Activated CD8-positive, alpha-beta memory T cell treated with anti-CD3 and anti-CD28 coated beads, Interleukin-2, amount 50 U/mL, for 4 hours (primary cell): ENCODE results near the gene ZNF628.
"Not testable (repeated sequence)": the region's sequence is repeated elsewhere in the genome, so short reads cannot be mapped to it uniquely, and the experiment has no call there.

Source experiments
- DNase-seq: peaks from one replicate; pipeline ENCODE4 v3.0.0-alpha.2; 2020

Gene ZNF628

GRCh38 chr19:55476100-55476775 lies at the start of gene ZNF628:
Gene ZNF628, plus strand, starts transcription at chr19:55476617. Its CDS starts 3,294 bp downstream, at chr19:55479911.
- peak; percentile 99 for DNase-seq

GRCh38 chr19:55431183-55431582 lies 45.2 kb upstream of the ZNF628 start:
- DNase-seq = no peak

DNA sequence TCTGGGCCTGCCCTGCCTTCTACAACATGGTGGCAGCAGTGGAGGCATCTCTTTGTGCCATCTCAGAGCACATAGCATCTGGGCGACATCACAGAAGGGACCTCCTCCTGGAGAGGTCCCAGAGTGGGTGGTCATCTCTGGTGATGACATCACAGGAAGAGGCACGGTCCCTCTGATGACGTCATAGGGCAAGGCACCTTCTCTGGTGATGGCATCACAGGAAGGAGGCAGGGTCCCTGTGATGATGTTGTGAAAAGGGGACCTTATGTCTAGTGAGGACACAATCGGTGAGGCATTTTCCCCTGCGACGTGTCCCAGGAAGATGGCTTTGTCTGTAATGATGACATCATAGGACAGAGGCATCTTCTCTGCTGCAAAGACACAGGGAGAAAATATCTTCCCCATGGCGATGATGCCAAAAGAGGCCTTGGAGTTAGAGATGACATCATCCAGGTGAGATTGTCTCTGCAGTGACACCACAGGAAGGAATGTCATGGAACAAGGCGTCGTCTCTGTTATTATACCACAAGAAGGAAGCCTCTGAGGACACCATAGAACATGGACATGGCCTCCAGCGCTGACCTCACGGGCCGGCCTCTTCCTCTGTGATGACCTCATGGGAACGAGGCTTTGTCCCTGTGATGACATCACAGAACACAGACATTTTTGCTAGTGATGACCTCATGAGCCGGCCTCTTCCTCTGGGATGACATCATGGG lies 44.0 kb upstream of the ZNF628 start:
- no peak for DNase-seq

- no peak for DNase-seq
These were observed 43.1 kb upstream of the ZNF628 start for GRCh38 chr19:55433292-55433691.

DNA sequence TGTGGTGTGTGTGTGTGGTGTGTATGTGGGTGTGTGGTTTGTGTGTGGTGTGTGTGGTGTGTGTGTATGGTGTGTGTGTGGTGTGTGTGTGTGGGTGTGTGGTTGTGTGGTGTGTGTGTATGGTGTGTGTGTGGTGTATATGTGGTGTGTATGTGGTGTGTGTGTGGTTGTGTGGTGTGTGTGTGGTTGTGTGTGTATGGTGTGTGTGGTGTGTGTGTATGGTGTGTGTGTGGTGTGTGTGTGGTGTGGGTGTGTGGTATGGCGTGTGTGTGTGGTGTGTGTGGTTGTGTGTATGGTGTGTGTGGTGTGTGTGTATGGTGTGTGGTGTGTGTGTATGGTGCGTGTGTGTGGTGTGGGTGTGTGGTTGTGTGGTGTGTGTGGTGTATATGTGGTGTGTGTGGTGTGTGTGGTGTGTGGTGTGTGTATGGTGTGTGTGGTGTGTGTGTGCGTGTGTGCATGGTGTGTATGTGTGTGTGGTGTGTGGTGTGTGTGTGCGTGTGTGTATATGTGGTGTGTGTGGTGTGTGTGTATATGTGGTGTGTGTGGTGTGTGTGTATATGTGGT lies 42.0 kb upstream of the ZNF628 start:
- DNase-seq = no peak

- DNase-seq = no peak
These were observed 41.4 kb upstream of the ZNF628 start for GRCh38 chr19:55435020-55435419.

- DNase-seq = no peak
These were observed 39.6 kb upstream of the ZNF628 start for GRCh38 chr19:55436847-55437246.

- no peak for DNase-seq
These were observed 39.0 kb upstream of the ZNF628 start for GRCh38 chr19:55437410-55437809.

- no peak for DNase-seq
These were observed 37.4 kb upstream of the ZNF628 start for GRCh38 chr19:55439052-55439451.

GRCh38 chr19:55440411-55441105 lies 35.9 kb upstream of the ZNF628 start:
- DNase-seq = no peak

GRCh38 chr19:55441319-55441691 lies 35.1 kb upstream of the ZNF628 start:
- DNase-seq = no peak

DNA sequence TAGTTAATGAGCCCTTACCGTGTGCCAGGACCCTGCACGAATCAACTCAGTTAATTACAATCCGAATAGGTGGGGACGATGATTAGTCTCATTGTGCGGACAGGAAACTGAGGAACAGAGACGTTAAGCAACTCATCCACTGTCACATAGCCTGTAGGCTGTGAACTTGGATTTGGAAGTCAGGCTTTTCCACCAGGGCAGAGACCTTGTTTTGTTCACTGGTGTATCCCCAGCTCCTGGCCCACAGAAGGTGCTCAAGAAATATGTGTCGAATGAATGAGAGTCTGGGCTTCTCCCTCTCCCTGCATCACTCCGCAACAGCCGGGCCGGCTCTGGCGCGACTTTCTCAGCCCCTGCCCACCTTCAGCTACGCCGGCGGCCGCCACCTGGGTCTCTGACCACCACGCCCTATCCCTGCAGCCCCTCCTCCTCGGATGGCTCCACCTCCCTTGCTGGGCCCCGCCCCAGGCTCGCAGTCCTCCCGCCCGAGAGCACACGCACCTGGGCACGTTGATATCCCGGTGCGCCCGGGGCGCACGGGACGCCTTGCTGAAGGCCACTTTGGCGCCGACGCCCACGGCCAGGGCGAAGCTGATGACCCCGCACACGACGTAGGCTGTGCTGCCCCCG lies 34.6 kb upstream of the ZNF628 start:
- no peak for DNase-seq

GRCh38 chr19:55442372-55442961 lies 34.0 kb upstream of the ZNF628 start:
- DNase-seq = no peak

- no peak for DNase-seq
These were observed 33.2 kb upstream of the ZNF628 start, which contains the start of gene SHISA7 for GRCh38 chr19:55443045-55443823. Gene SHISA7, minus strand, starts transcription at chr19:55443300. Its CDS starts 437 bp downstream, at chr19:55442863.

DNA sequence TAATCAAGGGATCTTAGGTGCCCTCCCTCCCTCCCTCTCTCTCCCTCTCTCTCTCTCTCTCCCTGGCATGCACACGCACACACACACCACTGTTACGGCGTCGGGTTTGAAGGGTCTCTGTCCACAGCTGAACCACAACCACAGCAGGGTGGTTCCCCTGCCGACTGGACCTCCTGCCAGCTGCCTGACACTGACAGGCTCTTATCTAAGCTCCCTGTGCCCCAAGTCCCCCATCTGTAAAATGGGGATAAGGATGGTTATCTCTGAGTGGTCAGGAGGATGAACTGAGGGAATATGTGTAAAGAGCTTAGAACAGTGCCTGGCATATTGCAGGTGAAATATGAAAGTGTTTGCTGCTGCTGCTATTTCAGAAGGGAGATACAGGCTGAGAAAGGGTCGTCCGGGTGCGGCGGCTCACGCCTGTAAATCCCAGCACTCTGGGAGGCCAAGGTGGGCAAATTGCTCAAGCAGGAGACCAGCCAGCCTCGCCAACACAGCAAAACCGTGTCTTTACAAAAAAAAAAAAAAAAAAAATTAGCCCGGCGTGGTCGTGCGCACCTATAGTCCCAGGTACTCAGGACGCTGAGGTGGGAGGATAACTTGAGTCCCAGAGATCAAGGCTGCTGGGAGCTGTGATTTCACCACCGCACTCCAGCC lies 32.5 kb upstream of the ZNF628 start:
- no peak for DNase-seq

- no peak for DNase-seq
These were observed 31.8 kb upstream of the ZNF628 start for GRCh38 chr19:55444646-55445045.

DNA sequence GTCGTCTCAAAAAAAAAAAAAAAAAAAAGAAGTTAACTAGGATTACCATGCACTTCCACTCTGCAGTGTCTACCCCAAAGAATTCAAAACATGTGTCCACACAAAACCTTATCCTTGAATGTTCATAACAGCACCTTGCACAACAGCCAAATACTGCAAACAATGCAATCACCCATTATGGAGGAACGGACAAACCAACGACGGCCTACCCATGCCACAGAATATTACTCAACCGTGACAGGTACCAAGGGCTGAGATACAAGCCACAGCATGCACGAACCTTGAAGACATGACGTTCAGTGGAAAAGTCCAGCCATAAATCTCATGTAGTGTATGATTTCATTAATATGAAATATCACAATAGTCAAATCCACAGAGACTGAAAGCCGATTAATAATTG lies 30.4 kb upstream of the ZNF628 start:
- no peak for DNase-seq

GRCh38 chr19:55447421-55448174 lies 28.8 kb upstream of the ZNF628 start:
- DNase-seq = no peak

DNA sequence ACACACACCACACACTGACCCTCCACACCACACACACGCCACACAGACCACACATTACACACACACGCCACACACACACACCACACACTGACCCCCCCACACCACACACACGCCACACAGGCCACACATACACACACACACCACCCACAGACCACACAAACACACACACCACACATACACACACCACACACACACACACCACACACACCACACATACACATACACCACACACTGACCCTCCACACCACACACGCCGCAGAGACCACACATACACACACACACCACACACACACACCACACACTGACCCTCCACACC lies 28.3 kb upstream of the ZNF628 start:
- DNase-seq = not testable (repeated sequence)

DNA sequence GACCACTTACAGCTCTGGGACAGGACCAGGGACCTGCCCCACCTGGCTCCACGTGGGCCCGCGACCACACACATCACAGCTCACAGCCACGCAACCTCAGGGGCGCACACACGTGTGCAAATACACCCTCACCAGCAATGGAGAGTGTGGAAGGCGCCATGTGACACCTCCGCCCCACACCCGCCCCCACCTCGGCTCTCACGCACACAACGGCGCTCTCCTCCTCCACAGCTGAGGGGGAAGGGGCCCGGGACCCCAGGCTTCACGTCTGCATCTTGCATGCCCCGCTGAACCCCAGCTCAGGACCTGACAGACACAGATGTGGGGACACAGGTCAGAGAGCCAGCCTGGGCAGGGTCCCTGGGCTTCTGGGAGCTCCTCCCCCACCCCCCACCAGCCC lies 26.9 kb upstream of the ZNF628 start:
- no peak for DNase-seq
